Fibroblast of lung (primary cell): ENCODE measurements around the gene STK36.

Source experiments
- EZH2 ChIP-seq: IDR thresholded peaks from 2 replicates; pipeline ENCODE4 v1.5.1; 2012; ENCODE audit warnings: low read length, control low read depth, mild to moderate bottlenecking; ENCODE audit errors: missing control alignments
- TF ChIP-seq, protein P1 (sequence below), 2 donors: IDR thresholded peaks in 1 of 2; conservative IDR thresholded peaks in 1 of 2; 1 replicate in 1 of 2; 2 replicates in 1 of 2; pipeline ENCODE4 v1.5.1; 2011 to 2012; ENCODE audit warnings: low read length in 2 of 2, control low read depth in 1 of 2, inconsistent platforms in 1 of 2, low read depth in 1 of 2, mild to moderate bottlenecking in 1 of 2

DNA sequence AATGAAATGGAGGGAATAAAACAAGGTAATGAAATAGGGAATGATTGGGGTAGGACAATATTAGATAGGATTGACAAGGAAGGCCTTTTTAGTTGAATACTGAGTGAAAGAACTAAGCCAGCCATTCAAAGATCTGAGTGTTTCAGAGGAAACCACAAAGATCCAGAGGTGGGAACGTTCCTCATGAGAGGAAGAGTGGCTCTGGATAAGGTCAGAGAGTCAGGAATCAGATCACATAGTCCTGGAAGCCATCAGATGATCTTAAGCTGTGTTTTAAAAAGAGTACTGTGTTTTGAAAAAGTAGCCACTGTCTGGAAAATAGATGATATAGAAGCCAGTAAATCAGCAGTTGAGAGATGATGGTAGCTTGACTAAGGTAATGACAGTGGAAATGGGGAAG, 50.5 kb downstream of the STK36 start:
- no peak for TF ChIP-seq EZH2
- TF ChIP-seq, protein P1, sequence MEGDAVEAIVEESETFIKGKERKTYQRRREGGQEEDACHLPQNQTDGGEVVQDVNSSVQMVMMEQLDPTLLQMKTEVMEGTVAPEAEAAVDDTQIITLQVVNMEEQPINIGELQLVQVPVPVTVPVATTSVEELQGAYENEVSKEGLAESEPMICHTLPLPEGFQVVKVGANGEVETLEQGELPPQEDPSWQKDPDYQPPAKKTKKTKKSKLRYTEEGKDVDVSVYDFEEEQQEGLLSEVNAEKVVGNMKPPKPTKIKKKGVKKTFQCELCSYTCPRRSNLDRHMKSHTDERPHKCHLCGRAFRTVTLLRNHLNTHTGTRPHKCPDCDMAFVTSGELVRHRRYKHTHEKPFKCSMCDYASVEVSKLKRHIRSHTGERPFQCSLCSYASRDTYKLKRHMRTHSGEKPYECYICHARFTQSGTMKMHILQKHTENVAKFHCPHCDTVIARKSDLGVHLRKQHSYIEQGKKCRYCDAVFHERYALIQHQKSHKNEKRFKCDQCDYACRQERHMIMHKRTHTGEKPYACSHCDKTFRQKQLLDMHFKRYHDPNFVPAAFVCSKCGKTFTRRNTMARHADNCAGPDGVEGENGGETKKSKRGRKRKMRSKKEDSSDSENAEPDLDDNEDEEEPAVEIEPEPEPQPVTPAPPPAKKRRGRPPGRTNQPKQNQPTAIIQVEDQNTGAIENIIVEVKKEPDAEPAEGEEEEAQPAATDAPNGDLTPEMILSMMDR (conservative IDR thresholded peaks at IDR 0.05 in 1 of 2, IDR thresholded peaks at IDR 0.05 in 1 of 2; ENCODE audit: low read depth in 1 of 2, low read length in 2 of 2) = no peak
